ENCODE measurements around the gene STMN1. TPM values are rescaled to one million over a fixed set of nuclear protein-coding genes. Genes with fewer than 3 reads are reported as not detected.
A peak's percentile ranks its signal among the peaks of the same experiment; 100 is the strongest.

STMN1 gene
- total RNA-seq, 1 experiment from 2014 or later = 206 TPM

DNA sequence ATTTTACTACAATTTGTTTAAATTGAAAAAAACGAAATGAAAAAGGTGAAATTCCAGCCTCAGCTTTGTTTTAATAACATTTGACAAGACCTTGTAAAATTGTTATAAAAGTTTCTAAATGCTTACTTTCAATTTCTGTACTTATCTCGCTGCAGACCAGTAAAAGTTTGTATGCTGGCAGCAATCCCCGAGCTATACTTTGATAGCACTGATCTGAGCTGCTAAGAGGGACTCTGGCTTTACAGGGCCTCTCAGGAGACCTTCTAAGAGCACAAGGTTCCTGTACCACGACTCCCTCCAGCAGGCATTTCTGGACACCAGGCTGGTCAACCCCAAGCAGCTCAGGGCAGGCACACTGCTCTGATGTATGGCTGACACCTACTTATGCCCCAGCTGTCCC, 13.1 kb downstream of the STMN1 start:
- H3K9me3 ChIP-seq (ENCODE audit: low read length) = no peaks in the 10 kb centered on the region
- no peak overlapping the region for H2AFZ ChIP-seq (ENCODE audit: low read length)
- H3K27me3 ChIP-seq (ENCODE audit: low read length) = no peaks in the 10 kb centered on the region
- ChIA-PET POLR2A (ENCODE audit: unreplicated experiment) (interaction anchor here (0.6 to 0.9 kb wide), 2 partner anchors 234 to 719 kb away, joined by 5 to 8 read pairs; no protein-coding TSS in a partner anchor), CTCF (interaction anchor here (0.5 to 1.5 kb wide), 5 partner anchors 18 to 234 kb away, joined by 3 to 9 read pairs (median 3); partner anchors contain the start of gene PAFAH2)
- H3F3A ChIP-seq (ENCODE audit: low read length, unreplicated experiment) = no peaks in the 10 kb centered on the region
- no peak overlapping the region for H3K4me2 ChIP-seq (ENCODE audit: low read length)
- TF ChIP-seq EZH2 (IDR thresholded peaks at IDR 0.05; ENCODE audit: low read length, unreplicated experiment) (no peak), EZH2phosphoT487 (IDR thresholded peaks at IDR 0.05; ENCODE audit: borderline replicate concordance, low read length) (no peak)
- TF ChIP-seq, protein P1, sequence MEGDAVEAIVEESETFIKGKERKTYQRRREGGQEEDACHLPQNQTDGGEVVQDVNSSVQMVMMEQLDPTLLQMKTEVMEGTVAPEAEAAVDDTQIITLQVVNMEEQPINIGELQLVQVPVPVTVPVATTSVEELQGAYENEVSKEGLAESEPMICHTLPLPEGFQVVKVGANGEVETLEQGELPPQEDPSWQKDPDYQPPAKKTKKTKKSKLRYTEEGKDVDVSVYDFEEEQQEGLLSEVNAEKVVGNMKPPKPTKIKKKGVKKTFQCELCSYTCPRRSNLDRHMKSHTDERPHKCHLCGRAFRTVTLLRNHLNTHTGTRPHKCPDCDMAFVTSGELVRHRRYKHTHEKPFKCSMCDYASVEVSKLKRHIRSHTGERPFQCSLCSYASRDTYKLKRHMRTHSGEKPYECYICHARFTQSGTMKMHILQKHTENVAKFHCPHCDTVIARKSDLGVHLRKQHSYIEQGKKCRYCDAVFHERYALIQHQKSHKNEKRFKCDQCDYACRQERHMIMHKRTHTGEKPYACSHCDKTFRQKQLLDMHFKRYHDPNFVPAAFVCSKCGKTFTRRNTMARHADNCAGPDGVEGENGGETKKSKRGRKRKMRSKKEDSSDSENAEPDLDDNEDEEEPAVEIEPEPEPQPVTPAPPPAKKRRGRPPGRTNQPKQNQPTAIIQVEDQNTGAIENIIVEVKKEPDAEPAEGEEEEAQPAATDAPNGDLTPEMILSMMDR (conservative IDR thresholded peaks at IDR 0.05; ENCODE audit: low read depth, low read length) = no peak
- BruUV-seq (replicated peaks) = TSS peak; percentile 17
- intact Hi-C loops (cut with micrococcal nuclease) = loop anchor here (10.0 kb wide), 1 partner anchor 202 kb away; no protein-coding TSS in a partner anchor
- no peaks in the 10 kb centered on the region for H3K9me2 ChIP-seq (replicated peaks; ENCODE audit: low read length)
- no peaks in the 10 kb centered on the region for H4K20me1 ChIP-seq (ENCODE audit: low read length)
- H3K79me2 ChIP-seq (ENCODE audit: low read length) = no peaks in the 10 kb centered on the region
- H3K9ac ChIP-seq (ENCODE audit: low read length) = no peak overlapping the region
- no peak for DNase-seq
- no peak overlapping the region for H3K4me3 ChIP-seq (ENCODE audit: low read length)
- no peak for ATAC-seq
- no peaks in the 10 kb centered on the region for H3K36me3 ChIP-seq (ENCODE audit: low read depth, low read length)
- no peak overlapping the region for H3K27ac ChIP-seq (ENCODE audit: low read length)
- H3K4me1 ChIP-seq (ENCODE audit: insufficient read depth, low read length) = peaks cover 55% of the 10 kb centered on the region

DNA sequence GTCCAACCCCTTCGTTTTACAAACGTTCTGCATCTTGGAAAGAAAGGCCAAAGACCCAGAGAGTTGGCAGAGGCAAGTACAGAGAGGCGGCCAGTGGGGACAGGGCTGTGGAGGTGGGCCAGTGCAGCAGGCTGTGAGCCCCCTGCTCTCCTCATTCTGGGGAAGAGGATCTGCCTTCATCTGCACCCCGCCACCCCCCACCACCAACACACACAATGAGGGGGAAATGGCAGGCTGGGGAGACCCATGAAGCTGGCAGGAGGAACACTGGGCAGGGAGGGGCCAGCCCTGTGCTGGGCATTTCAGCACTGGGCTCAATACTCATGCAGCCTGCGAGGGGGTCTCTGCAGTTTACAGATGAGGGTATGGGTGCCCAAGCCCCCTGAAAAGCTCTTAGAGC, 14.6 kb downstream of the STMN1 start:
- POLR2A ChIA-PET (ENCODE audit: unreplicated experiment) = interaction anchor here (0.6 kb wide), 1 partner anchor 94 kb away, joined by 9 read pairs; no protein-coding TSS in a partner anchor
- Histone ChIP-seq H3K4me3 (ENCODE audit: low read length) (no peak overlapping the region), H3K9ac (ENCODE audit: low read length) (no peak overlapping the region), H3K27me3 (ENCODE audit: low read length) (no peaks in the 10 kb centered on the region), H3K4me2 (ENCODE audit: low read length) (peak overlapping the region; percentile 24; the same call in 1 of the 2 replicates), H3K36me3 (ENCODE audit: low read depth, low read length) (no peaks in the 10 kb centered on the region), H3K27ac (ENCODE audit: low read length) (peak overlapping the region; percentile 48), H3F3A (ENCODE audit: low read length, unreplicated experiment) (no peaks in the 10 kb centered on the region), H4K20me1 (ENCODE audit: low read length) (no peaks in the 10 kb centered on the region), H3K9me3 (ENCODE audit: low read length) (no peaks in the 10 kb centered on the region), H3K4me1 (ENCODE audit: insufficient read depth, low read length) (peaks cover 54% of the 10 kb centered on the region), H2AFZ (ENCODE audit: low read length) (no peak overlapping the region), H3K9me2 (replicated peaks; ENCODE audit: low read length) (no peaks in the 10 kb centered on the region), H3K79me2 (ENCODE audit: low read length) (no peaks in the 10 kb centered on the region)
- no peak for DNase-seq
- ATAC-seq = no peak
- no TSS peak for BruUV-seq (replicated peaks)
- TF ChIP-seq EZH2 (IDR thresholded peaks at IDR 0.05; ENCODE audit: low read length, unreplicated experiment) = no peak
- no peak for TF ChIP-seq EZH2phosphoT487 (IDR thresholded peaks at IDR 0.05; ENCODE audit: borderline replicate concordance, low read length)
- TF ChIP-seq, protein P1 (conservative IDR thresholded peaks at IDR 0.05; ENCODE audit: low read depth, low read length) = no peak
- intact Hi-C loops (cut with micrococcal nuclease) = loop anchor here (10.0 kb wide), 1 partner anchor 203 kb away; no protein-coding TSS in a partner anchor
- CTCF ChIA-PET = no interaction called here

Data from PC-3 (cell line).